GM21367 (cell line): Measurements from ENCODE around the gene BZW2.
"Not testable (repeated sequence)": the region's sequence is repeated elsewhere in the genome, so short reads cannot be mapped to it uniquely, and the experiment has no call there.

Source experiments
- ATAC-seq: cut with Tn5 transposase; IDR thresholded peaks from one replicate; pipeline ENCODE4 v1.9.1; 2021; ENCODE audit not compliant: unreplicated experiment

Gene BZW2

GRCh38 chr7:16670021-16670420, 24.0 kb downstream of the BZW2 start:
- ATAC-seq = no peak

DNA sequence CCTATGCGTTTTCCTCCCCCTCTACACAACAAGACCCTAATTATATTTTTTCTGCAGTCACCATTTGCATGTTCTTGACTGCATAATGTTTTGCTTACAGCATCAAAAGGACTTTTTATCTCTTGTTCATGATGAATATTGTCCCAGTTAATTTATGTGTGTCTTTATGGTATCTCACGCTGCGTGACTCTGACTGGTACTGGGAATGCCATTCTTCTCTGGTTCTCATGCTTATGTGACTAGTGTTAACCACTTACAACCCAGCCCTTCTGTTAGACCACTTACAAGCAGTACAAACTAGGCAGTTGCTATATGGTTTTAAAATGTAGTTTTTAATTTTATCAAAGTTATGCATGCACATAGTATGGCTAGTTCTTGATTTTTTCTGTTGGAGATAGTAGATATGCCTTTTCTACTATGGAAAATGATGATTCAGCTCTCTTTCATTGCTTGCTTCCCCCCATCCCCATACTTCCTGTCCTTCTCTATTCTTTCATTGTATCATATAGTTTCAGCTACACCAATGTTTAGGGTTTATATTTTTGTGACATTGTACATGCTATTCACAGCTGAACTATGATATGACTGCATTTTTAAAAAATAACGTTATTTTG, 24.9 kb downstream of the BZW2 start:
- no peak for ATAC-seq

DNA sequence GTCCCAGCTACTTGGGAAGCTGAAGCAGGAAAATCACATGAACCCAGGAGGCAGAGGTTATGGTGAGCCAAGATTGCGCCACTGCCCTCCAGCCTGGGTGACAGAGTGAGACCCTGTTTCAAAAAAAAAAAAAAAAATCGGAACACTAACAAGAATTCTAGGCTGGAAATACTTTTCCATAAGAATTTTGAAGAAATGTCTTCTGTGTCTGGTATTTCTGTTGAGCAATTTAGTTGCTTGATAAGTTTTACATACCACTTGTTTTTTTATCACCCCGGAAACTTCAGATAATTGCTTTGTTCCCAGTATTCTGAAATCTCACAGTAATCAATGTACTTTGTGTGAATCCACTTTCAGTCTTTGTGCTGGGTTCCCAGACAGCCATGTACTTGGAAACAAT, 25.8 kb downstream of the BZW2 start:
- no peak for ATAC-seq

GRCh38 chr7:16675277-16675676, 29.3 kb downstream of the BZW2 start:
- ATAC-seq = no peak

- ATAC-seq = no peak
Observed at GRCh38 chr7:16677978-16678494, 32.1 kb downstream of the BZW2 start.

DNA sequence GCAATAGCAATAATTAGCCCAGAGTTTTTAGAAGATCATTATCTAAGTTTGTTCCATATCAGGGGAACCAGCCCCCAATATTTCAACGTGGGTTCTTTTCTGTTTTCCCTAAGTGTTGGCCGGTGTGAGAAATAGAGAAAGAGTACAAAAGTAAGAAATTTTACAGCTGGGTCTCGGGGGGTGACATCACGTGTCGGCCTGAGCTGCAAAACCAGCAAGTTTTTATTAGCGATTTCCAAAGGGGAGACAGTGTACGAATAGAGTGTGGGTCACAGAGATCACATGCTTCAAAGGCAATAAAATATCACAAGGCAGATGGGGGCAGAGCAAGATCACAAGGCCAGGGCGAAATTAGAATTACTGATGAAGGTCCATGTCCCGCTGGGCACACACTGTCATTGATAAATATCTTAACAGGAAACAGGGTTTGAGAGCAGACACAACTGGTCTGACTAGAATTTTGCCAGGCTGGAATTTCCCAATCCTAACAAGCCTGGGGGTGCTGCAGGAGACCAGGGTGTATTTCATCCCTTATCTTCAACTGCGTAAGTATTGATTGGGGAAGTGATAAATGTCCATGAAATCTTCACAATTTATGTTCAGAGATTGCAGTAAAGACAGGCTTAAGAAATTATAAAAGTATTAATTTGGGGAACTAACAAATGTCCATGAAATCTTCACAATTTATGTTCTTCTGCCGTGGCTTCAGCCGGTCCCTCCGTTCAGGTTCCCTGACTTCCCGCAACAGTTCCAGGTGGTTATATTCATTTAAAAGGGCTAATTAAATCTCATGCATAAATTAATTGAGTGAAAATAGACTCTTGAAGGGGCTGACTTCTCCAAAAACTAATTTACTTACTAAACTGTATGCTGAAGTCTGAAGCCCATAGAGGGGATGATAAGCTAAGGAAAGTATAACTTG, 32.9 kb downstream of the BZW2 start:
- not testable (repeated sequence) for ATAC-seq

DNA sequence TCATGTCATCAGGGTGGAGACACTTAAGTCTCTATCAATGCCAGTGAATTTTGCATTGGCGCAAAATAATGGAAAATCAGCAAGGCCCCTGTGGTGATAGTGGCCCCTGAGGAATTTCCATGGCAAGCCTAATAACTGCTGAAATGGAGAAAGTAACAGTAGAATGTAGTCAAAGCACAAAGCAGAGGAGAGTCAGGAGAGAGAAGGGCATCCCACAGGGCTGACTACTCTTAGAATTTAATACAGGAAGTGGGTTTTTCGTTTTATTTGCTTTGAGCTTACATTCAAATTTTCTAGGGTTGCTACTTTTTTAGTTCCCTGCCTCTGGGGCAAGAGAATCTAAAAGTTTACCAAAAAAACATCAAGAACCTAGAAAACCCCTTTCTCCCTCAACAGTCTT, 39.0 kb downstream of the BZW2 start:
- ATAC-seq = no peak

GRCh38 chr7:16685535-16685934, 39.6 kb downstream of the BZW2 start:
- ATAC-seq = no peak

DNA sequence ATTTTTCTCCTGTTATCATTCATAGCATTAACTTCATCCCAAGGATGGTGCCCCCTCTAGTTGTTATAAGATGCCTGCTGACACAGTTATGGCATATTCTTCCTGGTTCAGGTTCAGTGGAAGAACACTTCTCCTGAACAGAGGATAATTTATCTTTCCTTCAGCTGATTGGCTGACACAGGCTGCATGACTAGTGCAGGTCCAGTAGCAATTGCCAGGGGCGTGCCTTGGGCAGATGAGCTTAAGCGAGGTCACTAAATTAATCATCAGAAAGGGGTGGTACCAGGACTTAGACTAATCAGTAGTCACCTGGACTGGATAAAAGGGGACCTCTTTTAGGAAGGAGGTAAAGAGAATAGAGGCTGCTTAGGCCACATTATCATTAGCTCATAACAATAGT, 42.3 kb downstream of the BZW2 start:
- ATAC-seq = no peak

DNA sequence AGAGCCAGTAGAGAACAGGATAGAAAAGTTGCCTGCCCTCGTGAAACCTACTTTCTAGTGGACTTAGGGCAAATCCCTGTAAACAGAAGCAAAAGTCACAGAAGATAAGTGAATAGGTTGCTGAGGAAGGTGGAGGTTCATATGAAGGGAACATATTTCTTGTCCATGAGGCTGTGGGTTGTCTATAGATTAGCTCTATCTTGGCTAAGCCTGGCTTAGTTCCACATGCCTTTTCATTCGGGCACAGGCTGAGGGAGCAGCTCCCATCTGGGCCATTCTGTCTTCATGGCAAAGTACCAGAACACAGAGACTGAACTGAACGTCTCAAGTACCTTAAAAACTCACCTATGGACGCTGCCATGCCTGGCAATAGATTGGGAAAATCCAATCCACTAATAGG, 45.3 kb downstream of the BZW2 start:
- no peak for ATAC-seq

DNA sequence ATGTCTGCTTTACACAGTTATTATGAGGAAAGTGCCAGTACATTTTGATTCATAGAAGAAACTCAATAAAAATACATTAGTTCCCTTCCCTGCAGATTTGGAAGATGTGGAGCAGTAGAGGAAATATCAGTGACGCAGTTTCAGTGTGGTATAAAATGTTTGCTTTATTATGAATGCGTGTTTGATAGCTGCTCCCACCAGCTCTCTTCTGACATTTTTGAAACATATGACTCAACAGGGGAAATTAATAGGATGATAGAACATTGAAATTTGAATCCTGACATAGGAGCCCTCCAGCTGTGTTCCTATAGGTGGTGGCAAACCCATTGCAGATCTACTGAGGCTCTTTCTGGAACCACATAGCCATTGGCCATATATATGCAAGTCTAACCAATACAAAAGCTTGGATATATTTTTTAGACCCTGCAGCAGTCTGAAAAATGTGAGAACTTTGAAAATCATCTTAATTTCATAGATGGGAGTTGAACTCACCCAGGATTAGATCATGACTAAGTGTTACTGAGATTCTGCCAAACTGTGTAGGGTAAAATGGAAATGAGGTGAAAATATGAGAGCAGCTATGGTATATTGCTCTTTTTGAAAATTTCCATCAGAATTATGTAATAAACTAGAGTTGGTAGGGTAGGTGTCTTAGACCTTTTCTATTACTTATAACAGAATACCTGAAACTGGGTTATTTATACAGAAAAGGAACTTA, 47.8 kb downstream of the BZW2 start:
- ATAC-seq = no peak

DNA sequence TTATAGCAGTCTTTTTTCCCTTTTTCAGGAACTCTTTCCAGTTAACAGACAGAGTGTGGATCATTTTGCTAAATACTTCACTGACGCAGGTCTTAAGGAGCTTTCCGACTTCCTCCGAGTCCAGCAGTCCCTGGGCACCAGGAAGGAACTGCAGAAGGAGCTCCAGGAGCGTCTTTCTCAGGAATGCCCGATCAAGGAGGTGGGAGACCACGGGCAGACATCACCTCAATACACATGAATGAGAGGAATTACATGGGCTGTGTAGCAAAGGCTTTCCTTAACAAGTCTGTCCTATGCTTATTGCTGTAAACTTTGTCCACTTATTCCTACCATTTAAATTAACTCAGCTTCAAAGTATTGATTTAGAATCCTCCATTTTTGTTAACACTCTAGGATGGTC, 48.8 kb downstream of the BZW2 start:
- ATAC-seq = no peak

DNA sequence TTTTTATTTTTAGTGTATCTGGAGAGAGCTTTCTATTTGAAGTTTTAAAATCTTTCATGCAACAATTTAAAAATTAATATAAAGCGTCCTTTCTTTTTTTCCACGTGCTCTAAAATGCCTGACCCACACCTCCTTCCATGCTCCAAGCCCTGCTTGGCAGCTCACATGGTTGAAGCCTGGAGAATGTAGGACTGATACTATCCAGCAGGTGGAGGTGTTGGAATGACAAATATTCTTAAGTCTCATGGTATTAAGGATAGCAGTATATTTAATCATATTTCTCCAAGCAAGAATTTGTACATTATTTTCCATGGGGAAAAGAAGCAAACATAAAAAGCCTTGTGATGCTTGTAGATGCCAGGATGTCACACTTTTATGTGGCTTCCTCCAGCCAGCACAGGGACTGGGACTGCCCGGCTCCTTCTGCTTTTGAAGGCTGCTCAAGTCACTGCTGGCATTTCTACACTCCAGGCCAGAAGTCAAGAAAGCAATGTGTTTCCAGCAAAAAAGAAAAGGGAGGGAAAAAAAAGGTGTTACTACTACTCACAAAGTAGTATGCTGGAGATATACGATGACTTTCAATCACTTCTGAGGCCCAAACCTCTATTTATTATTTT, 49.7 kb downstream of the BZW2 start:
- ATAC-seq = peak; percentile 70

GRCh38 chr7:16697507-16698199, 51.7 kb downstream of the BZW2 start:
- no peak for ATAC-seq

GRCh38 chr7:16698200-16698905, 52.4 kb downstream of the BZW2 start:
- no peak for ATAC-seq

GRCh38 chr7:16702441-16702840, 56.5 kb downstream of the BZW2 start:
- no peak for ATAC-seq

DNA sequence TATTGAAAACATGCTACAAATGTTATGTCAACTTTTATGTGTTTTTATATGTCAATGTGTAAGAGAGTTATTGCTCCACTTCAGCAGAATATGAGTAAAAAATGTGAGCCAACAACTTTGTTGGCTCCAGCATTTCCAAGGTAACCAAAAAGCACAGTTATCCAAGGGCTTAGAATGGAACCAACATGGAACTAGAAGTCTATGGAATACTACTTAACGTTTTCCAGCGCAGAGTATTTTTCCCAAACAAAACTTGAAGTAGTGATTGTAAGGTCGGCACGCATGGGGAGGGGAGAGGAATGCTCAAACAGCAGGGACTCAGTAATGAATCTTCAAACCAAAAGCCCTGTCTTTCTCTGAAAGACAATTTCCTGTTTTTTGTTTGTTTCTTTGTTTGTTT, 62.5 kb downstream of the BZW2 start:
- ATAC-seq = no peak

DNA sequence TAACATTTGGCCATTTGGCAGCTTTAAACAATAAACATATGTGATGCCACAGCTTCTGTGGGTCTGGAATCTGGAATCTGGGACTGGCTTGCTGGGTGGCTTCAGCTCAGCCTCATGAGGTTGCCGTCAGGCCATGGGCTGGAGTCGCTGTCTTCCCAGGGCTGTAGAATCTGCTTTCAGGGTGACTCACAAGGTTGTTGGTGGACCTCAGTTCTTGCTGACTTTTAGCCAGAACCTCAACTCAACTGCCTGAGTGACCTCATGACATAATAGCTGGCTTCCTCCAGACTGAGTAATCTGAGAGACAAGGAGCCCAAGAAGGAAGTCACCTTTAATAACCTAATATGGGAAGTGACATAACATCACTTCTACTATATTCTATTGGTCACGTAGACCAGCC, 63.0 kb downstream of the BZW2 start:
- no peak for ATAC-seq

DNA sequence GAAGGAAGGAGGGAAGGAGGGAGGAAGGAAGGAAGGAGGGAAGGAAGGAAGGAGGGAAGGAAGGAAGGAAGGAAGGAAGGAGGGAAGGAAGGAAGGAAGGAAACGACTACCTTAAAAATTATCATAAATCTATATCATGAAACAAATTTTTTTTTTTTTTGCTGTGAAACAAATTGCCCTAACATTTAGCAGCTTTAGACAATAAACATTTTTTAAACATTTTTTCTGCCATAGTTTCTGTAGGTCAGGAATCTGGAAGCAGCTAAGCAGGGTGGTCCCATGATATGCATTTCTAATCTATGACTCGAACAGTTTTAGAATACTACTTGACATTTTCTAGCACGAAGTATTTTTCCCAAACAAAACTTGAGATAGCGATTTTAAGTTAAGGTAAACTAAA, 64.7 kb downstream of the BZW2 start:
- ATAC-seq = no peak

DNA sequence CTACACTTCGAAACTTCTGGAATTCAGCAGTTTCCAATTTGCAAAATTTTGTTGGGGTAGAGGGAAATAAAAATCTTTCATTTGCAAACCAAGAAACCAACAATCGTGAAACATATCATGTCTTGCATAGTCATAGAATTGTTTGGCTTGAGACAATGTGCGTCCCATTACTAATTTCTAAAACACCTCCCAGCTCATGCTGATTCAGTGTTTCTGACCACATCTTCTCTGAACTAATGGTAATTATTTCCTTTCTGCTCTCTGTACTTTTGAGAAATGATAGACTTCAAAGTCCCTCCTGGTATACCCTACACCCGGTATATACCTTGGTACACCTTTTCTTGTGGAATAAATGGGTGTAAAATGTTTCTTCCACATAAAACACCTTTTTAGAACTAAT, 65.7 kb downstream of the BZW2 start:
- ATAC-seq = no peak
